OCI-LY3 (cell line): Measurements from ENCODE around the gene MAD1L1.

ENCODE experiments used
- H2AFZ ChIP-seq: fragments of 200-600, 300-600 bp; shearing (Covaris generic); 2 replicates; pipeline ENCODE4 v1.6.0; 2014; ENCODE audit warnings: antibody characterized with exemption, low read depth, low read length
- H3K27ac ChIP-seq: fragments of 200-600, 300-600 bp; sonication (generic); 2 replicates; pipeline ENCODE4 v1.5.1; 2014; ENCODE audit warnings: mild to moderate bottlenecking, low read length, moderate library complexity, mixed read lengths
- H3K27me3 ChIP-seq: fragments of 200-600, 300-600 bp; sonication (generic); 2 replicates; pipeline ENCODE4 v1.6.1; 2014; ENCODE audit warnings: low read depth, low read length, mixed read lengths
- H3K36me3 ChIP-seq: fragments of 200-600, 300-600 bp; sonication (generic); replicated peaks from 2 replicates; pipeline ENCODE3; 2014; ENCODE audit warnings: low read depth, low read length, mixed read lengths
- H3K4me1 ChIP-seq: fragments of 300-600, 200-600 bp; sonication (generic); 2 replicates; pipeline ENCODE4 v1.6.1; 2014; ENCODE audit warnings: low read length, mixed read lengths
- H3K4me2 ChIP-seq: fragments of 200-600, 300-600 bp; sonication (generic); 2 replicates; pipeline ENCODE4 v1.6.1; 2014; ENCODE audit warnings: low read length, mixed read lengths
- H3K4me3 ChIP-seq: fragments of 300-600, 200-600 bp; sonication (generic); 2 replicates; pipeline ENCODE4 v1.5.1; 2014; ENCODE audit warnings: antibody characterized with exemption, mild to moderate bottlenecking, low read length, moderate library complexity
- H3K79me2 ChIP-seq: fragments of 300-600, 200-600 bp; shearing (Covaris generic); 2 replicates; pipeline ENCODE4 v1.6.1; 2014; ENCODE audit warnings: mild to moderate bottlenecking, low read length, mixed read lengths
- H3K9ac ChIP-seq: fragments of 300-600, 200-600 bp; shearing (Covaris generic); 2 replicates; pipeline ENCODE4 v1.6.0; 2014; ENCODE audit warnings: mild to moderate bottlenecking, low read length, moderate library complexity
- H3K9me3 ChIP-seq: fragments of 200-600, 300-600 bp; shearing (Covaris generic); 2 replicates; pipeline ENCODE4 v1.6.1; 2014; ENCODE audit warnings: low read length, mixed read lengths; ENCODE audit not compliant: insufficient read depth
- H4K20me1 ChIP-seq: fragments of 200-600, 300-600 bp; sonication (generic); 2 replicates; pipeline ENCODE4 v1.6.1; 2016; ENCODE audit warnings: low read length, mixed read lengths; ENCODE audit not compliant: insufficient read depth
- CTCF ChIP-seq: fragments of 200-600, 300-600 bp; sonication (generic); IDR thresholded peaks from 2 replicates; pipeline ENCODE4 v1.5.1; 2014; ENCODE audit warnings: antibody characterized with exemption, low read length, low read depth
- EZH2phosphoT487 ChIP-seq: fragments of 200-600 bp; shearing (Covaris generic); IDR thresholded peaks from 2 replicates; pipeline ENCODE4 v1.6.1; 2018; ENCODE audit warnings: antibody characterized with exemption, mixed run types, low read depth

MAD1L1 gene

GRCh38 chr7:2102375-2102723 is 130.4 kb downstream of the MAD1L1 start:
- Histone ChIP-seq H3K4me1 (peaks cover 34% of the 10 kb centered on the region), H3K9ac (no peak overlapping the region), H4K20me1 (0 out of 2 replicates have a peak, but pooled peaks cover 4% of the 10 kb centered on the region)

DNA sequence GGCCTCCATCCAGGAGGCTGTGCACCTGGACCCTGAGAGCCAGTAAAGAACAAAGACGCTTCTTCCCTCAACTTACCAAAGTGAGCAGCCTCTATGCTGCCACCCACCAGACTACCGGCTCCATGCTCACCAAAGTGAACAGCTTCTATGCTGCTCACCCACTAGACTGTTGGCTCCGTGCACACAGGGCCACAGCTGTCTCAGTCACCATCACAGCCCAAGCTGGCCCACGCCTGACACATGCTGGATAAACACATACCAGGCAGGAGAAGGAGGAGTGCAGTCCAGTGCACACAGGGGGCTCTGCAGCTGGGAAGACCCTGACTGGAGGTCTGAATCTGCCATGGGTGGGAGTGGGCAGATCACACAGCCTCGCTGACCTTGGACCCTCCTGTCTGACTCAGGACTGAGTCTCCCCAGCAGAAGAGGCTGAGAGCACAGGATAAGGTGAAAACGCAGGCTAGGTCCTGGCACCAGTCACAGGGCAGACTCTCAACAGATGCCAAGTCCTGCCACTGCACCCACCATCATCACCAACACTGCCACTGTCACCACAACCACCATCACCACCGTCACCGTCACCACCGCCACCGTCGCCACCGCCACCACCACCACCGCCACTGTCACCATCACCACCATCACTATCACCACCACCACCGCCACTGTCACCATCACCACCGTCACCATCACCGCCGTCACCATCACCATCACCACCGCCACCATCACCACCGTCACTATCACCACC is 130.9 kb downstream of the MAD1L1 start:
- TF ChIP-seq EZH2phosphoT487 (no peak), CTCF (no peak)
- peaks cover 8% of the 10 kb centered on the region; the same call in 1 of the 2 replicates for H3K79me2 ChIP-seq
- no peak overlapping the region for H2AFZ ChIP-seq
- H3K27ac ChIP-seq, result no peak overlapping the region
- no peak overlapping the region for H3K4me3 ChIP-seq
- H4K20me1 ChIP-seq, result 0 out of 2 replicates have a peak, but pooled peaks cover 4% of the 10 kb centered on the region
- H3K4me1 ChIP-seq, result peaks cover 34% of the 10 kb centered on the region
- H3K36me3 ChIP-seq, result no peaks in the 10 kb centered on the region
- no peaks in the 10 kb centered on the region for H3K27me3 ChIP-seq
- no peak overlapping the region for H3K4me2 ChIP-seq
- H3K9me3 ChIP-seq, result no peaks in the 10 kb centered on the region
- H3K9ac ChIP-seq, result no peak overlapping the region

More at GRCh38 chr7:2102375-2102723, 130.4 kb downstream of the MAD1L1 start:
- Histone ChIP-seq H3K27me3 (no peaks in the 10 kb centered on the region), H3K79me2 (peaks cover 8% of the 10 kb centered on the region; the same call in 1 of the 2 replicates), H3K4me2 (no peak overlapping the region), H2AFZ (no peak overlapping the region), H3K9me3 (no peaks in the 10 kb centered on the region), H3K36me3 (no peaks in the 10 kb centered on the region), H3K4me3 (no peak overlapping the region), H3K27ac (no peak overlapping the region)
- TF ChIP-seq CTCF, result no peak
- no peak for TF ChIP-seq EZH2phosphoT487

- Histone ChIP-seq H3K27ac (peak overlapping the region; percentile 77), H2AFZ (no peak overlapping the region), H3K9me3 (no peaks in the 10 kb centered on the region), H3K4me2 (peak overlapping the region; percentile 87), H3K36me3 (no peaks in the 10 kb centered on the region), H3K79me2 (peaks cover 8% of the 10 kb centered on the region; the same call in 1 of the 2 replicates), H3K27me3 (no peaks in the 10 kb centered on the region), H3K4me3 (peak overlapping the region; percentile 67), H4K20me1 (0 out of 2 replicates have a peak, but pooled peaks cover 4% of the 10 kb centered on the region), H3K9ac (peak overlapping the region; percentile 44), H3K4me1 (peaks cover 34% of the 10 kb centered on the region)
- TF ChIP-seq CTCF, result peak; percentile 49
- TF ChIP-seq EZH2phosphoT487, result no peak
Observed at GRCh38 chr7:2100278-2101208, 132.2 kb downstream of the MAD1L1 start.
